ENCODE measurements around the gene SPPL2B.

The SPPL2B gene

GRCh38 chr19:2321565-2322283 lies 6.8 kb upstream of the SPPL2B start:
- TF ChIP-seq TAF1 (IDR thresholded peaks at IDR 0.05; ENCODE audit: borderline replicate concordance, insufficient read depth, low read length) (no peak), POLR2AphosphoS5 (IDR thresholded peaks at IDR 0.05; ENCODE audit: low read depth, low read length) (no peak), SIN3A (IDR thresholded peaks at IDR 0.05; ENCODE audit: borderline replicate concordance, insufficient read depth, low read length) (no peak), REST (IDR thresholded peaks at IDR 0.05; ENCODE audit: insufficient read depth in 1 of 2, low read depth in 2 of 2, low read length in 2 of 2) (no peak), FOXP2 (optimal IDR thresholded peaks at IDR 0.05; ENCODE audit: borderline replicate concordance, extremely low read depth, extremely low read length, insufficient read depth) (no peak)

GRCh38 chr19:2323707-2324106 lies 4.8 kb upstream of the SPPL2B start:
- no peak for TF ChIP-seq SIN3A (IDR thresholded peaks at IDR 0.05; ENCODE audit: borderline replicate concordance, insufficient read depth, low read length)
- no peak for TF ChIP-seq REST (IDR thresholded peaks at IDR 0.05; ENCODE audit: insufficient read depth in 1 of 2, low read depth in 2 of 2, low read length in 2 of 2)
- no peak for TF ChIP-seq POLR2AphosphoS5 (IDR thresholded peaks at IDR 0.05; ENCODE audit: low read depth, low read length)
- TF ChIP-seq TAF1 (IDR thresholded peaks at IDR 0.05; ENCODE audit: borderline replicate concordance, insufficient read depth, low read length), result no peak
- TF ChIP-seq FOXP2 (optimal IDR thresholded peaks at IDR 0.05; ENCODE audit: borderline replicate concordance, extremely low read depth, extremely low read length, insufficient read depth), result no peak

- TF ChIP-seq SIN3A (IDR thresholded peaks at IDR 0.05; ENCODE audit: borderline replicate concordance, insufficient read depth, low read length) (no peak), FOXP2 (optimal IDR thresholded peaks at IDR 0.05; ENCODE audit: borderline replicate concordance, extremely low read depth, extremely low read length, insufficient read depth) (no peak), REST (IDR thresholded peaks at IDR 0.05; ENCODE audit: insufficient read depth in 1 of 2, low read depth in 2 of 2, low read length in 2 of 2) (no peak), POLR2AphosphoS5 (IDR thresholded peaks at IDR 0.05; ENCODE audit: low read depth, low read length) (no peak), TAF1 (IDR thresholded peaks at IDR 0.05; ENCODE audit: borderline replicate concordance, insufficient read depth, low read length) (no peak)
Observed at GRCh38 chr19:2324220-2324948, 4.1 kb upstream of the SPPL2B start.

GRCh38 chr19:2325281-2326046 lies 3.0 kb upstream of the SPPL2B start:
- TF ChIP-seq TAF1 (IDR thresholded peaks at IDR 0.05; ENCODE audit: borderline replicate concordance, insufficient read depth, low read length) (no peak), REST (IDR thresholded peaks at IDR 0.05; ENCODE audit: insufficient read depth in 1 of 2, low read depth in 2 of 2, low read length in 2 of 2) (no peak), FOXP2 (optimal IDR thresholded peaks at IDR 0.05; ENCODE audit: borderline replicate concordance, extremely low read depth, extremely low read length, insufficient read depth) (no peak), POLR2AphosphoS5 (IDR thresholded peaks at IDR 0.05; ENCODE audit: low read depth, low read length) (no peak), SIN3A (IDR thresholded peaks at IDR 0.05; ENCODE audit: borderline replicate concordance, insufficient read depth, low read length) (no peak)

Measured in PFSK-1 (cell line).